ENCODE data around the gene MORN5.

GRCh38 chr9:122209451-122209850 is 49.7 kb downstream of the MORN5 start:
- TF ChIP-seq CTCF (IDR thresholded peaks at IDR 0.05) (no peak), POLR2A (IDR thresholded peaks at IDR 0.05) (no peak)

All from lower leg skin (tissue), 3 donors.